Stimulated activated CD4-positive, alpha-beta T cell treated with anti-CD3 and anti-CD28 coated beads, TNF-alpha, amount 100 ng/mL, for 1 hour (primary cell): Measurements from ENCODE around the gene DMRTC2.

Source experiments
- DNase-seq, 3 donors: peaks; one replicate each; pipeline ENCODE4 v3.0.0-alpha.2; 2020; ENCODE audit warnings: low read depth in 3 of 3, low spot score in 1 of 3

DMRTC2 gene

DNA sequence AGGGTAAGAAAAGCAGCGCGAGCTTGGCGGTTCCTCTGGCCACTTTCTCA is at the start of gene DMRTC2:
DMRTC2 (plus strand) TSS at position 42 of the 50 bp plus-strand sequence. CDS start 2,387 bp downstream, outside the sequence.
- DNase-seq = no peak

DNA sequence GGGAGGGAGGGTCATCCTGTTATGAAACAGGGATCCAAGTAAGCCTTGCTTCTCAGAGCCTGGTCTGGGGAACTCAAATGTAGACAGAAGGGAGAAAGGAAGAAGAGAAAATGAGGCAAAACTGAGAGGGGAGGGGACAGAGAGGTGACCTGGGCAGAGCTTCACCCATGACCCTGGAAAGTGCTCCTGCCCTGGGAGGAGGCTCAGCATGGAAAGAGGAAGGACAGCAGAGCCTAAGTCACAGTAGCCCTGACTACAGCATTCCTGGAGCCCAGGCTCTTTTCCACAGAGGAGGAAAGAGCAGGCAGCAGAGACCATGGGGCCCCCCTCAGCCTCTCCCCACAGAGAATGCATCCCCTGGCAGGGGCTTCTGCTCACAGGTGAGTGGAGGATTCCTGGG is 48.5 kb upstream of the DMRTC2 start, which contains the start of gene CEACAM3:
CEACAM3 (plus strand) TSS at position 226 of the 400 bp plus-strand sequence; CDS start at position 317, 91 bp downstream.
- no peak for DNase-seq

DNA sequence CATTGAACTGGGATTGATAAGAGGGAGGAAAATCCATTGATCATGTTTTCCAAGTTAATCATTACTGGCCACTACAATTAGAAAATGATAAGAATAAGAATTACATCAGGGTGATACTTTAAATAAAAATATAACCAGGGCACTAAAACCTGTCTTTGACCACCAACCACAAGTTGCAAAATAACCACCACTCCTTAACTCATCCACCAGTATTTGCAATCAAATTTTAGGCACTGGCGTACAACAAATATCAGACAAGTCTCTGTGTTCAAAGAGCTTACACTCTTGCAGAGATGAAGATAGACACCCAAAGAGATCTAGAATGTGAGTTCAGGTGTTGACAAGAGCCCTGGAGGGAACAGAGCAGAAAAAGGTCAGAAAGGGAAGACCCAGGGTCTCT is 47.9 kb upstream of the DMRTC2 start:
- DNase-seq = no peak

DNA sequence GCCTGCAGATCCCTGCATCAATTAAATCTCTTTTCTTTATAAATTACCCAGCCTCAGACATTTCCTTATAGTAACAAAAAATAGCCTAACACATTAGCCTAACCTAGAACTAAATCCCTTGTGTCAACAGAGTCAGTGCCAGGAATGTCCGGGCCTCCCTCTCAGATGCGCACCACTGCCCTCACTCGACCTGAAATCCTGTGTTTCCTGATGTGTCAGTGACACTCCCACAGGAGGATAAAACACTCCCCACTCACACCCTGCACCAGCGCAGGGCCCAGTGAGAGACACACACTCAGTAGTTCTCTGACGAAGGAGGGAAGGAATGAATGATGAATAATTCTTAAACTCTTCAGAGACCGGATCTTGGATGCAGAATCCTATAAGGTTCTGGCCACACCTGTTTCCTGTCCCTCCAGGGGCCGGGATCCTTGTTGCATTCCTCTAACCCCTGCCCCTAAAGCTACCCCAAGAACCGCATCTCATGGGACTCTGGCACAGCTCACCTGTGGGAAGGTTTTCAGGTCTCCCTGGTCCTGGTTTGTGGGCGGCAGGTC is 45.3 kb upstream of the DMRTC2 start:
- DNase-seq = no peak

DNA sequence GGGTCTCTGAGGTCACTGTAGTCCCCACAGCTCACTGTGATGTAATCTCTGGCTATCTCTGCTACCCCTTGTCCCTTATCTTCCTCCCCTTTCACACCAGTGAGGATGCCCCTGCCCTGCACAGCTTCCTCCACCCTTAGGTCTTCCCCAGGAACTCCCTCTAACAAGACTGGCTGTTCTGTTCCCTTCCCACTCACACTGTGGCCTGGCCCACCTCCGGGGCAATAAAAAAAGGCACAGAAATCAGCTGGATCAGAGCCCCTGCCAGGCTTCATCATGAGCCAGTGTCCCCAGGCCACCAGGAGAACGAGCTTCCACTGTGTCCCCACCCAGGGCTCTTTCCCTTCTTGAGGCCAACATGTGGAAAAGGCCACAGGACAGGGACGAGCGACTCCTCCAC is 43.8 kb upstream of the DMRTC2 start:
- no peak for DNase-seq

DNA sequence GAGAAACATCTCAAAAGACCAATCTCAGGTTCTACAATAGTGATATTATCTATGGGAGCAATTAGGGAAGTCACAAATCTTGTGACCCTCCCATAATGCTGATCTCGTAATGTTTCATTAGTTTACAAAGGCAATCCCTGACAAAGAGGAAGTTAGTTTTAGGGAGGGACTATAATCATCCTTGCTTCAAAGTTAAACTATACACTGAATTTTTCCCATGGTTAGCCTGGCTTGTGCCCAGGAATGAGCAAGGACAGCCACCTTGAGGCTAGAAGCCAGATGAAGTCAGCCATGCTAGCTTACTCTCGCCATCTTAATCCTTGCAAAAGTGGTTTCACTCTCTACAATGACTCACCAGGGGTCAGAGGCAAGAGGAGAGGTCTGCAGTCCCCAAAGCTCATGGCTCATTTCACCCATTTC is 43.0 kb upstream of the DMRTC2 start:
- DNase-seq = no peak

DNA sequence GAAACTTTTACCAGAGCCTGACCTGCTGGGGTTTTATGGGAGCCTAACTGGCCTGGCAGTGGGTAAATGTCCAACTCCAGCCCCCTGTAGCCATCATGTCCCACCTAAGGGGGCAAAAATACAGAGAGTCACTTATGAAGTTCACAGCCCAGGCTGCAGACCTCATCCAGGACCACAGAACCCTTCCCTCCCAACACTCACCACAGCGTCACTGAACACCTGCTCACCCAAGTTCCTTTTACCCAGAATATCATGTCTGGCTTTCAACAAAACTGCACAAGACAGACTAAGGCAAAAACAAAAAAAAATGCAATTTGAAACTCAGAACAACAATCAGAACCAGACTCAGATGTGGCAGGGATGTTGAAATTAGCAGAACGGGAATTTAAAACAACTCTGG is 42.1 kb upstream of the DMRTC2 start:
- DNase-seq = no peak

DNA sequence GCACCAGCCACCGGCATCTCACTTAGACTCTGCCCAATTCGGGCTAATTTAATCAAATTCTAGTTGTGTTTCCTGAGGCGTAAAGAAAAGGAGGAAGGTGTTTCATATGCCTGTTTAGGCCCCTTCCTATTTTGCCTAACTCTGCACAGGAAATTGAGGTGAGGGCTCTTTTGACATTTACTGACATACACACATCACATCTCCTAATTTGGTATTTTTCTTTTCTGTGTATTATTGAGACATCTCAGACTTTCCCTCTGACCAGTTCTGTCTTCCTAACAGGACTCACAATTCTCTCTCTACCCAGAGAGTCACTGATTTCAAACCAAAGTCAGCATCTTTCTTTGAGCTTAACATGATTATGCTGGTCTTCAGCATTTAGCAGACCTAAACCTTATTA is 40.5 kb upstream of the DMRTC2 start:
- no peak for DNase-seq

DNA sequence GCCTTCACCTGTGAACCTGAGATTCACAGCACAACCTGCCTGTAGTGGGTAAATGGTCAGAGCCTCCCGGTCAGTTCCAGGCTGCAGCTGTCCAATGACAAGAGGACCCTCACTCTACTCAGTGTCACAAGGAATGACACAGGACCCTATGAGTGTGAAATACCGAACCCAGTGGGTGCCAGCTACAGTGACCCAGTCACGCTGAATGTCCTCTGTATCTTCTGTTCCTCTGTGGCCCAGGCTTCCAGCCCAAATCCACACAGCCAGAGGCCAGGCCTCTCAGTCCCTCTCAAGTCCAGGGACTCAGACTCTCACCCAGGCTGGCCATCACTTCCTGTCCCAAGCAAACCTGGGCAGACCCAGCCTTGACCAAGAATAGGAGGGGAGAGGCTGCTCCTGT is 37.7 kb upstream of the DMRTC2 start:
- DNase-seq = no peak

DNA sequence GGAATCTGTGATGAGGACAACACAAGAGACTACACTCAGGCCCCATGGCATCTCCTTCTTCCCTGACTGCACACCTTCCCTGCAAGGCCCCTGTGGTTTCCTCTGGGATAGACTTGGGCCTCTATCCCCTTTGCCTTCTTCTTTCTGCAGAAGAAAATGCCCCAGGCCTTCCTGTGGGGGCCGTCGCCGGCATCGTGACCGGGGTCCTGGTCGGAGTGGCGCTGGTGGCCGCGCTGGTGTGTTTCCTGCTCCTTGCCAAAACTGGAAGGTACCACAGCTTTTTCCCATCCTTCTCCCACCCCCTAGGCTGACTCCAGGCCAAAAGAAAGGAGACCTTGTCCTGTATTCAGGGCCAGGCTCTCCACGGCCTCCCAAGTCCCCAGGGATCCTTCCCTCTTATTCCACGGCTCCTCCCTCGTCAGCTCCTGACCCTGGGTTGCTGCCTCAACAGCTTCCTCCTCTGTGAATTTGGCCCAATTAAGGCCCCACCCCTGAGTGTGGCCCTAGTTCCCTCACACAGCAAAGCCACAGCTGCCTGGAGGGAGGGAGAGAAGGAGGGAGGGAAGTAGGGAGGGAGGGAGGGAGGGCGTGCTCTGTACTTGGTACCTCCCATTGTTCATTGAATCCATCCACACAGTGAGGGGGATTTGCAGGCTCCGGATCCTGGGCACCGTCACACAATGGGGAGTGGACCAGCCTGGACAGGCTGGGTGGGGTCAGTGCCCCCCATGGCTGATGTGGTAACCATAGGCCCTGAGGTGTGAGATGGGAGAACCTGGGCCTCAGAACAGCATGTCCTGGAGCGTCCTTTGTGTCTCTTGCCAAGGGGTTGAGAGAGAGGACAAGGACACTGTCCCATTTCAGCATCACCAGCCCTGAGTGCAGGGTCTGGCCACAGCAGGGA is 35.9 kb upstream of the DMRTC2 start:
- DNase-seq = no peak

DNA sequence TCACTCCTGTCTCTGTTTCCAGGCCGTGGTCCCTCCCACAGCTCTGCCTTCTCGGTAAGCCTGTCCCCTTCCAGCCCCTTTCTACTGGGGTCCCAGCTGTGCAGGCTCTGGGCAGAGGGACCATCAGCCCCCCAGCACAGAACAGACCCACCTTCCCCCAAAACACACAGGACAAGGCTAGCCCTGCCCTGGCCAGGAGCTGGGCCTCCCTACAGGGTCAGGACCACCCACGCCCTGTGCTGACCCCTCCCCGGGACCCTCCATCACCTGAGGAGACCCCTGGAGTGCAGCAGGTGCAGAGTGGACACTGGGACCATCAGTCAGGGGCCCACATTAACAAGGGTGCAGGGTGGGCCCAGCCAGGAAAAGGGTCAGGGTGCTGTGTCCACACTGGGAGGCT is 34.5 kb upstream of the DMRTC2 start:
- no peak for DNase-seq

DNA sequence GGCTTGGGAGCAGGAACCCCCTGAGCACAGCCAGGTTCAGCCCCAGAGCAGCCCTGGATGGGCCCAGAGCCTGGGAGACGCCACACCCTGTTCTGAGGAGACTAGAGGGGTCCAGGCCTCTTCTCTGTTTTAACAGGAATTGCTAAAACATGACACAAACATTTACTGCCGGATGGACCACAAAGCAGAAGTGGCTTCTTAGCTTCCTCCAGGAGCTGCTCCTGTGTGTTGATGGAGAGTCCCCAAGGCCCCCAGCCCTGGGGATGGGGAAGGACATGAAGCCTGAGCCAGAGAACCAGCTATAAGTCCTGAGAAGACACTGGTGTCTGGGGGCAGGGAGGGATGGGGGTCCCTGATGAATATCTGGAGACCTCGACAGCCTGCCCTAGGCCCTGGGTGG is 33.8 kb upstream of the DMRTC2 start:
- no peak for DNase-seq

DNA sequence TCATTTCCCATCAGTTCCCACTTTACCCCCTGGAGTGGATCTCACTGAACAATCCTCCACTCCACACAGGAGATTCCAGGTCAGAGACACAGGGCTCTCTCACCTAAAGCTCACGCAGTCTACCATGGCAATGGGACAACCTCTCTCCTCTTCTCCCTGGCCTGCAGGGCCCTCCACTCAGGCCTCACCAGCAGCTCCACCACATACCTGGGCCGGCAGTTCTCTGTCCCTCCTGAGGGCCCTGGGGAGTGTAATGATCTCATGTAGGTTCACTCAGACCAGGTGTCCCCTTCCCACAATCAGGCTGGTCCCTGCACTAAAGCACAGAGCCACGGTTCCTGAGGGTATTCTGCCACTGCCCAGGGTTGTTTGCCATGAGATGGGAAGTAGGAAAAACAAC is 32.9 kb upstream of the DMRTC2 start:
- DNase-seq = no peak

DNA sequence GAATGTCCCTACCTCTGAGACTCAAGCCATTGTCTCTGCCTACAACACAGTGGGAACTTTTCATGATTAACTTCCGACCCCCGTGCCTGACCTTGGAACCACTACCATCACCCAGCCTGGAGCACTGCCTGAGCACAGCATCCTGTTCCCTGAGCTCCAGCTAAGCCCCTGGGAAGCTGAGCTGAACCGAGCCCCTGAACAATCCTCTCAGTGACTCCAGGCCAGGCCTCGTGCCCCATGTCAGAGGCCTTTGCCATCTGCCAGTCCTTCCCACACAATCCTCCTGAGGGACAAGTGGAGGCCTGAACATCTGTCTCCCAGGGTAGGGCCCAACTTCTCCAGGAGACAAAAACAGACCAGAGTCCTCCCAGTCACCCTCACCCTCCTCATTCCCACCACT is 30.9 kb upstream of the DMRTC2 start:
- no peak for DNase-seq

DNA sequence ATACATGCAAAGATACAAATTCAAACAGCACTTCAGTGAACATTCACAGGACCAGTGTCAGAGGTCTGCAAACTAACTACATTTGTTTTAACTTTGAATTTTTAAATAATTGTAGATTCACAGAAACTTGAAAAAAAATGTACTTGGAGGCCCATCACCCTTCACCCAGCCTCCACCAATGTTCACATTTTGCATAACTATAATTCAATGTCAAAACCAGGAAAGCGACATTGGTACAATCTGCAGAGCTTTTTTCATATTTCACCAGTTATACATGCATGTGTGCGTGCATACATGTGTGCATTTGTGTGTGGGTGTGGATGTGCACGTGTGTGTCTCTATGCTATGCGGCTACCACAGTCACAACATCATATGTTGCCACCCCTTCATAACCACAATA is 29.5 kb upstream of the DMRTC2 start:
- DNase-seq = no peak

DNA sequence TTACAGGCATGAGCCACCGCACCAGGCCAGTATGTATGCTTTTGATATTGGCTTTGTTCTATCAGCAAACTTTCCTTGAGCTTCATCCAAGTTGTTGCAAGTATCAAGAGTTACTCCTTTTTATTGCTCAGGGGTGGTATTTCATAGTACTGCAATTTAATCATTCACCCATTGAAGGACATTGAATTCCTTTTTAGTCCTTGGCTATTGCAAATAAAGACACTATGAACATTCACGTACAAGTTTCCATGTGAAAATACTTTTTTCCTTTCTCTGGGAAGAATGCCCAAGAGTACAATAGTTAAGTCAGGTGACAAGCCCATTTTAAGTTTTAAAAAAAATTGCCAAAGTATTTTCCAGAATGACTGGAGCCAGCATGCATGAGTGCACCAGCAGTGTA is 28.1 kb upstream of the DMRTC2 start:
- DNase-seq = no peak

DNA sequence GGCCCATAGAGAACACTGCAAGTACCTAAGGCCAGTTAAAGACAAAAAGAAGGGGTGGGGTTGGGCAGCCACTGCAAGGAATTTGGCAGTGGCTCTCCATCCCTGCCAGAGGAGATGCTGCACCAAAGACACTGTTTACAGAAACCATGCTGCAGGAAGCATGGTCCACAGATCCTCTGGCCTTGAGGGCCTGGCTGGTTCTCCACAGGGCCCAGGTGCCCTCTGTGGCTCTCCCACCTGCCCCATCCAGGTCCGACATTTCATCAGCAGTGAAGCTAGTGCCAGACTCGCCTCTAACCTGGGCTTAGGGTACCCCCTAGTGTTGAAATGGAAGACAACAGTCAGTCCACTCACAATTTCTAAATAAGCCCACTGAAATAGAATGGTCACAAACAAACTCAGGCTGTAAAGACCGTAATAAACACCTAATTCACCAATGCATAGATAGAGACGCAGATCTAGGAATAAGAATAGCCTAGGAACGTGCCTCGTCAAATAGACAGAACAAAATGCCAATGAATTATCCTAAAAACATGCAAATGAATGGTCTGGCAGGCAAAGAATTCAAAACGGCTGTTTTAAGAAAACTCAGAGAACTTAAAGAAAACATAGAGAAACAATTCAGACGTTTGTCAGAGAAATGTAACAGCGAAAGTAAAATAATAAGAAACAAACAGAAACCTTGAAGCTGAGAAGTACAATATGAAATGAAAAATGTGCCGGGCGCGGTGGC is 23.7 kb upstream of the DMRTC2 start:
- DNase-seq = peak in 1 of 3 donors; percentile 22

DNA sequence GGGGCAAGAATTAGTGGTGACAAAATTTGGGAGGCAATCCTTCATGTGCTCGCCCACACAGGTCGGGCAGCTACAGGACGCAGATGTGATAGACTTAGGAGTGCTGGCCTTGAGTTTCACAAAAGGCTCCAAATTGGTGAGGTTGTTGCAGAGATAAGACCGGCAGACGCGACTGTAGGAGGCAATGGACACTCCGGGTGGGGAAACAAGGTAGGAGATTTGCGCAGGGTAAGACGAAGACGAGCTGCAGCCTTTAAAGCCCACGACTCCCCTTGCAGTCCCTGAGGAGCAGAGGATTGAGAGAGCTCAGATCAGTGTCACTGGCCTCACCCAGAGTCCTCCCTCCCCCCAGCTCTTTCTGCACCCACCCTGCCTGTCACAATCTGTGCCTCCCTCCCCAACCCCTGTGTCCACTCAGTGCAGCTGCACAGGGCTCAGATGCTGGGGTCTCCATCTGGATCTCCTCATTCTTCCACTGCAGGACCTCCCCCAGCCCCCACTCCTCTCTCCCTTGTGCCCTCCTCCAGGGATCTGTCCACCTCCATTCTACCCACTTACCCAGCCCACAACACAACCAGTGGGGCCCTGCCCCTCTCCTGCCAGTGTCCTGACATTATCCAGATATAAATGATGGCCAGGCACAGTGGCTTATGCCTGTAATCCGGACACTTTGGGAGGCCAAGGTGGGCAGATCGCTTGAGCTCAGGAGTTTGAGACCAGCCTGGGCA is 6.7 kb upstream of the DMRTC2 start:
- DNase-seq = no peak

DNA sequence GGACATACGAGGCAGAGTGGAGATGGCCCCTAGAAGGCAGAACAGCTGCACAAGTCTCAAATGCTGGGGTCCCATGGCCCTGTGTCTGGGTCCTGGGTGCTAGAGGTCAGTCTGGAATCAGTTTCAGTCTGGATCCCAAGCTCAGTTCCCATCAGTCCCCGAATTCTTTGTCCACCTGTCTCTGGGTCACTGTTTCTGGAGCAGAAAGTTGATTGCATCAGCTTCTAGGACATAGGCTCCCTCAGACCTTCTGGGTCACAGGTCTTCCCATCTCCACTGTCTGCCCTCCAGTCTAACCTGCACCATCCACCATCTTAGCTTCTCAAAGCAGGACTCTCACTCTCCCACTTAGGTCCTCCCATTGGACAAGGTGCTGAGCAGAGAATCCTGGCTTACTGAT is 5.6 kb upstream of the DMRTC2 start:
- no peak for DNase-seq

DNA sequence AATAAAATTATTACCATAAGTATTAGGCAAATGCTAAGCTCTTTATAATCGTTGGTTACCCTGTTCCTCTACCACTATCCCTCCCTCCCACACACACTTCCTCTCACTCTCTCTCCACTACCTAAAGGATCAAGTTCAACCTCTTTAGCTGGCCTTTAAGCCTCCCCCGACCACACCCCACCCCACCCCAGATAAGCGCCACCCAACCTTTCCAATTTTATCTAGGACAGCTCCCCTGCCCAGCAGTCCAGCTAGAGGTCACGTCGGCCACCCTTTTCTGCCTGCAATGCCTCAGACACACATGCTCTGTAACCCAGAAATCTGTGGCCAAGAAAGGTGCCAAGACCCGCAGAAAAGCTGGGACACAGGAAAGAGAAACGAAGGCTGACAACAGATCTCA is 1.5 kb upstream of the DMRTC2 start:
- DNase-seq = no peak

DNA sequence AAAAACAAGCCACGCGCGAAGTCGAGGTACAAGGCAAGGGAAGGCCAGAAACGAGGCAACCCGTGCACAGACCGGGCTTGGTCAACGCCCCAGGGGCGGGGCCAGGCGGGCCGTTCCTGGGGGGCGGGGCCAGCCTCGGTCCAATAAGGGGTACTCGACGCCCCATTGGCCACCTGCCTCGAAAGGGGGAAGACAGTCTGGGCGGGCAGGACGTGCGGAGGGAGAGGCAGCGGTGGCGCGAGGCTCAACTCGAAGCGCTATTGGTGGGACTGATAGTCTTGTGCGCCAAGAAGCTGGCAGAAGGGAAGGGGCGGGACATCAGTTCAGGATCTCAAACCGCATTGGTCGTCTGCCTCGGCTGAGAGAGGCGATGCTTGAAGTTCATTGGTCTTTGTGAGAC is 241 bp upstream of the DMRTC2 start, which contains the start of gene LYPD4:
LYPD4 (minus strand) TSS at position 83 of the 400 bp plus-strand sequence. CDS start 5,398 bp downstream, outside the sequence.
- DNase-seq = no peak

DNA sequence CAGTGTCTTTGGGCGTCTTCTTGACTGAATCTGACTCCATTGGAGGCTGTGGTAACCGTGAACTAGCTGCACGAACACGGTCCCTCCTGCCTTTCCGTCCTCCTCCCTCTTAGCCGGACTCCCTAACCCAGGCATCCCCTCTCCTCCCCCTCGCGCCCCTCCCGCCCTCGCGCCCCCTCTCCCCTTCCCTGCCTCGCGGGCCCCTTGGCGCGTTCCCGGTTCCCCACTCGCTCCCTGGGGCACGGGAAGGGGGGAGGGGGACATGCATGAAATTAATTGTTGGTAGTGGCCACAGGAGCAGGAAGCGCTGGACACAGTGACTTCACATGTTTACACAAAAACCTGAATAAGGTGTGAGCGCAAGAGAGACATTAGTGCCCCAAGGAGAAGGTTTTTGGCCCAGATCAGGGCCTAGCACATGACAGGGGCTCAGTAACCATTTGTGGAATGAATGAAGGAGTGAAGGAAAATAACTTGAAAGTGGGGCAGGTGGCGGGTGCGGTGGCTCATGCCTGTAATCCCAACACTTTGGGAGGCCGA is 279 bp downstream of the DMRTC2 start:
- no peak for DNase-seq
